ENCODE measurements around the gene PVRIG. TPM values are rescaled to one million over a fixed set of nuclear protein-coding genes. Genes with fewer than 3 reads are reported as not detected.

The PVRIG gene
- total RNA-seq, 2 experiments from 2014 or later = 83.3 to 86.6 TPM

- H3K79me2 ChIP-seq (ENCODE audit: insufficient read depth, low read depth, low read length) = no peaks in the 10 kb centered on the region
- intact Hi-C loops (cut with micrococcal nuclease; ENCODE audit: unreplicated experiment) = no loop called here
- peak overlapping the region; percentile 57 for H3K4me3 ChIP-seq (ENCODE audit: low read depth, low read length, poor library complexity, severe bottlenecking)
- peaks cover 78% of the 10 kb centered on the region for H3K4me1 ChIP-seq (ENCODE audit: insufficient read depth, low read length, poor library complexity, severe bottlenecking)
- no peaks in the 10 kb centered on the region for H3K9me3 ChIP-seq (ENCODE audit: low read length)
- peak overlapping the region; percentile 65 for H3K4me2 ChIP-seq (ENCODE audit: low read length)
- H2AFZ ChIP-seq (ENCODE audit: low read length) = no peak overlapping the region
- ChIA-PET CTCF (ENCODE audit: unreplicated experiment) (interaction anchor here (1.0 kb wide), 1 partner anchor 33 kb away, joined by 4 read pairs; no protein-coding TSS in a partner anchor), POLR2A (interaction anchor here (0.6 to 1.3 kb wide), 4 partner anchors 8 to 38 kb away, joined by 3 to 5 read pairs (median 4); partner anchors contain the start of gene LAMTOR4)
- peak; percentile 38 for DNase-seq (ENCODE audit: low spot score)
- H4K20me1 ChIP-seq (ENCODE audit: insufficient read depth, low read length) = no peaks in the 10 kb centered on the region
- no peaks in the 10 kb centered on the region for H3K9me2 ChIP-seq (ENCODE audit: insufficient read depth, low read length)
- TF ChIP-seq CTCF (conservative IDR thresholded peaks at IDR 0.05; ENCODE audit: low read length) (no peak), EZH2phosphoT487 (IDR thresholded peaks at IDR 0.05; ENCODE audit: borderline replicate concordance, low read depth, low read length) (no peak)
- peaks cover 9% of the 10 kb centered on the region; the same call in 1 of the 2 replicates for H3K36me3 ChIP-seq (ENCODE audit: insufficient read depth, low read length)
- no peak overlapping the region for H3K27ac ChIP-seq (ENCODE audit: low read depth, low read length, poor library complexity, severe bottlenecking)
- BruUV-seq (replicated peaks) = no TSS peak
Measured at GRCh38 chr7:100171087-100171681, 48.6 kb upstream of the PVRIG start.

- no peak overlapping the region for H2AFZ ChIP-seq (ENCODE audit: low read length)
- peak overlapping the region; percentile 57 for H3K4me3 ChIP-seq (ENCODE audit: low read depth, low read length, poor library complexity, severe bottlenecking)
- H3K27ac ChIP-seq (ENCODE audit: low read depth, low read length, poor library complexity, severe bottlenecking) = no peak overlapping the region
- ChIA-PET POLR2A (interaction anchor here (0.6 to 1.3 kb wide), 4 partner anchors 9 to 225 kb away, joined by 3 to 5 read pairs (median 4); no protein-coding TSS in a partner anchor), CTCF (ENCODE audit: unreplicated experiment) (interaction anchor here (1.0 kb wide), 1 partner anchor 33 kb away, joined by 4 read pairs; no protein-coding TSS in a partner anchor)
- H3K9me2 ChIP-seq (ENCODE audit: insufficient read depth, low read length) = no peaks in the 10 kb centered on the region
- H3K36me3 ChIP-seq (ENCODE audit: insufficient read depth, low read length) = peaks cover 9% of the 10 kb centered on the region; the same call in 1 of the 2 replicates
- H4K20me1 ChIP-seq (ENCODE audit: insufficient read depth, low read length) = no peaks in the 10 kb centered on the region
- H3K4me2 ChIP-seq (ENCODE audit: low read length) = peak overlapping the region; percentile 65
- TF ChIP-seq CTCF (conservative IDR thresholded peaks at IDR 0.05; ENCODE audit: low read length) (no peak), EZH2phosphoT487 (IDR thresholded peaks at IDR 0.05; ENCODE audit: borderline replicate concordance, low read depth, low read length) (no peak)
- no TSS peak for BruUV-seq (replicated peaks)
- peaks cover 81% of the 10 kb centered on the region for H3K4me1 ChIP-seq (ENCODE audit: insufficient read depth, low read length, poor library complexity, severe bottlenecking)
- peaks cover 6% of the 10 kb centered on the region; the same call in 1 of the 2 replicates for H3K79me2 ChIP-seq (ENCODE audit: insufficient read depth, low read depth, low read length)
- no peak for DNase-seq (ENCODE audit: low spot score)
- no peaks in the 10 kb centered on the region for H3K9me3 ChIP-seq (ENCODE audit: low read length)
- intact Hi-C loops (cut with micrococcal nuclease; ENCODE audit: unreplicated experiment) = no loop called here
Measured at GRCh38 chr7:100171840-100172239, 47.9 kb upstream of the PVRIG start.

Measured in OCI-LY7 (cell line).